H7 (cell line): ENCODE measurements around the gene GPAM. TPM values are rescaled to one million over a fixed set of nuclear protein-coding genes. Genes with fewer than 3 reads are reported as not detected.

Source experiments
- DNase-seq: peaks from one replicate; pipeline ENCODE4 v3.0.0; 2012
- H3K27me3 ChIP-seq: 2 replicates; pipeline ENCODE4 v1.6.0; 2011; ENCODE audit warnings: mild to moderate bottlenecking, low read length; ENCODE audit not compliant: control insufficient read depth, insufficient read depth
- H3K36me3 ChIP-seq: replicated peaks from 2 replicates; pipeline ENCODE4 v1.5.1; 2011; ENCODE audit warnings: low read length; ENCODE audit not compliant: control insufficient read depth, insufficient read depth
- H3K4me3 ChIP-seq: 2 replicates; pipeline ENCODE4 v1.5.1; 2011; ENCODE audit warnings: low read depth, mild to moderate bottlenecking, control low read depth, low read length, moderate library complexity; ENCODE audit not compliant: insufficient read depth
- total RNA-seq: library from RNA; depleted of rRNA; stranded (reverse); fragments of >200 nt; shearing (Covaris generic); gene quantifications from 2 replicates; pipeline ENCODE4 v1.2.3, GENCODE V29; 2014

The GPAM gene
- total RNA-seq, 1 experiment from 2014 or later, result 10.0 TPM

DNA sequence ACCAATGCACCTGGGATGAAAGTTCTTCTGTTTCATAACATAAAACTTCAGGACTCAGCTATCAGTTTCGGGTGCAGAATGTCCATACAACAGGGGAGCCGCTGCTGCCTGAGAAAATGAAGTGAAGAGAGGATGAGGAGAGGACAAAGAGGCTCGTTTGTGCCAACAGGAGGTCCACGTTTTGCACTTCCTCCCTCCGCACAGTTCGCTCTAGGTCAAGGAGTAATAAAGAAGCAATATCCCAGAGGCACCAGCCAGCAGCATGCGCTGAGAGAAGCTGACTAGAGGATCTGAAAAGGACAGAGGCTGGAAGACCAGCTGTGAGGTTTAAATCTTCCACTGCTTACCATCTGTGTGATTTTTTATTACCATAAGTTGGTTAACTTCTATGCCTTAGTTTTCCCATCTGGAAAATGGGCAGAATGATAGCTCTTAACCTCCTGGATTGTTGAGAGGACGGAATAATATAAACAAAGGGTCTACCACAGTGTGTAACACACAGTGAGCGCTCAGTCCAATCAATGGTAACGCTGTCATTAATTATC is 709 bp downstream of the GPAM start:
- peak; percentile 38 for DNase-seq
- H3K27me3 ChIP-seq, result no peaks in the 10 kb centered on the region
- H3K36me3 ChIP-seq, result no peaks in the 10 kb centered on the region
- H3K4me3 ChIP-seq, result peak overlapping the region; percentile 92

DNA sequence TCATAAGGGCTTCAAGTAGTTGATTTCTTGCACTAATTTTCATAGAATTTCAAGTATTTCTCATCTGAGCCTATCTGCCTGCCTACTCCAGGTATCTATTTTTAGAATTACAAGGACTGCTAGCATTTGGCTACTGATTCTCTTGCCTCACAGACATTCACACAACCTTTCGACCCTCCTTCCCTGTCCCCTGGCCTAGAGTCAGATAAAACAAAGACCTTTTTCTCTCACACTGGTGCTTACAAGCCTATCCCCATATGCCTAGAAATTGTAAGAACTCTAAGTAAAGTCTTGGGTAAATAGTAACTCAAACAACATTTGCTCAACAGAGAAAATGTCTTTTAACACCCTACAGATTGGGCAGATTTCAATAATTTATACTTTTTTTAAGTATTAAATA is 6.3 kb downstream of the GPAM start:
- Histone ChIP-seq H3K36me3 (peaks cover 6% of the 10 kb centered on the region), H3K27me3 (no peaks in the 10 kb centered on the region), H3K4me3 (no peak overlapping the region)
- no peak for DNase-seq

GRCh38 chr10:112176543-112176942 is 7.0 kb downstream of the GPAM start:
- peaks cover 7% of the 10 kb centered on the region for H3K36me3 ChIP-seq
- H3K27me3 ChIP-seq, result no peaks in the 10 kb centered on the region
- no peak overlapping the region for H3K4me3 ChIP-seq
- DNase-seq, result no peak

DNA sequence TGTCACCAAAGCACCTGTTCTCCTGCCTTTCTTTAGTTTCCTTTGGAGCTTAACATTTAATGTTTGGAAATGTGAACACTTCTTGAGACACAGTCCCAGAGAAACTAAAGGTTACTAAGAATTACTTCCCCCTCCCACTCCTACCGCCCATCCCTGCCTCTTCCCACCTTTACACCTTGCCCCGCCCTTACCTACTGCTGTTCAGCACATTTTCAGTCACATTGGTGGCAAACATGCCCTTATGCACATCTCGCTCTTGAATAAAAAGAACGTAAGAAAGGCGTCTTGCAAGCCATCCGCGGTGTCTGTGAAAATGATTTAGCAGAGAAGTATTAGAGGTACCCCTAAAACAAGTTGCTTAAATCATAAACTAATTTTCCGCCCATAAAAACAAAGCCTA is 8.2 kb downstream of the GPAM start:
- DNase-seq, result no peak
- H3K36me3 ChIP-seq, result peaks cover 12% of the 10 kb centered on the region
- H3K27me3 ChIP-seq, result no peaks in the 10 kb centered on the region
- no peak overlapping the region for H3K4me3 ChIP-seq

DNA sequence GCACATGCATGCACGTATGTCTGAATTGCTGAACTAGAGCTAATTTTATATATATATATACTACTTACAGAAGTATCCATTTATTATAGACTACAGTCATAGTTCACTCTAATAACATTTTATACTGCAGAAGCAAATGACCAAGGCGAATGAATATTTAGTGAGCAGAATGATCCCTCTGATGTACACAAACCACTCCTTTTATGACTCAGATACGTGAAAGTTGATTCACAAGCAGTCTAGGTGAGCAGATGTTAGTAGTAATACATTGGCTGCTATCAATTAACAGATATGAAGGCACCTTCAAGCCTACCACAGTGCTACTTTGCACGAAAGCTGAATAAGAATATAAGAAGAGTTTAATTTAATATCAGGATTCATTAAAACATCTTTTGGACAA is 10.4 kb downstream of the GPAM start:
- no peak overlapping the region for H3K4me3 ChIP-seq
- H3K27me3 ChIP-seq, result no peaks in the 10 kb centered on the region
- DNase-seq, result no peak
- peaks cover 15% of the 10 kb centered on the region for H3K36me3 ChIP-seq

- no peaks in the 10 kb centered on the region for H3K27me3 ChIP-seq
- DNase-seq, result no peak
- H3K36me3 ChIP-seq, result peaks cover 12% of the 10 kb centered on the region
- H3K4me3 ChIP-seq, result no peak overlapping the region
Measured at GRCh38 chr10:112168733-112169132, 14.8 kb downstream of the GPAM start.

- Histone ChIP-seq H3K27me3 (no peaks in the 10 kb centered on the region), H3K4me3 (no peak overlapping the region), H3K36me3 (peaks cover 15% of the 10 kb centered on the region)
- no peak for DNase-seq
Measured at GRCh38 chr10:112166800-112167199, 16.8 kb downstream of the GPAM start.

GRCh38 chr10:112161757-112162518 is 21.6 kb downstream of the GPAM start:
- Histone ChIP-seq H3K4me3 (no peak overlapping the region), H3K36me3 (peaks cover 20% of the 10 kb centered on the region), H3K27me3 (no peaks in the 10 kb centered on the region)
- no peak for DNase-seq

- Histone ChIP-seq H3K4me3 (no peak overlapping the region), H3K27me3 (no peaks in the 10 kb centered on the region), H3K36me3 (peaks cover 22% of the 10 kb centered on the region)
- no peak for DNase-seq
Measured at GRCh38 chr10:112160834-112161233, 22.7 kb downstream of the GPAM start.

DNA sequence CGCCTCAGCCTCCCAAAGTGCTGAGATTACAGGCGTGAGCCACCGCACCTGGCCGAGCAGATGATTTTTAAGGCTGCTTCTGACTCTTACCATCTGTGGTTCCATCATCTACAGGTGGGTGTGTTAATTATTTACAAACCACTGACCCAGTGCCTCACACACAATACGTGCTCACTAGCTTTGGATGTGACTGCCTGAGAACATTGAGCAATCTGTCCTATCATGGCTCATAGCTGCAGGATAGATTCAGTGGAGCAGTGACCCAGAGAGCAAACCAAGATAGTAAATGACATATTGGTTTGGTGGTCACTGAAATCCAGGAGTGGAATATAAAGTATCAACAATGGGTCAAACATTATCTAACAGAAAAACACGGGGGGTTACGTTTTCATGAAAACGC is 24.1 kb downstream of the GPAM start:
- no peak for DNase-seq
- no peaks in the 10 kb centered on the region for H3K27me3 ChIP-seq
- peaks cover 23% of the 10 kb centered on the region for H3K36me3 ChIP-seq
- H3K4me3 ChIP-seq, result no peak overlapping the region

- Histone ChIP-seq H3K36me3 (peaks cover 7% of the 10 kb centered on the region), H3K4me3 (no peak overlapping the region), H3K27me3 (no peaks in the 10 kb centered on the region)
- DNase-seq, result no peak
Measured at GRCh38 chr10:112151524-112152039, 32.0 kb downstream of the GPAM start.

DNA sequence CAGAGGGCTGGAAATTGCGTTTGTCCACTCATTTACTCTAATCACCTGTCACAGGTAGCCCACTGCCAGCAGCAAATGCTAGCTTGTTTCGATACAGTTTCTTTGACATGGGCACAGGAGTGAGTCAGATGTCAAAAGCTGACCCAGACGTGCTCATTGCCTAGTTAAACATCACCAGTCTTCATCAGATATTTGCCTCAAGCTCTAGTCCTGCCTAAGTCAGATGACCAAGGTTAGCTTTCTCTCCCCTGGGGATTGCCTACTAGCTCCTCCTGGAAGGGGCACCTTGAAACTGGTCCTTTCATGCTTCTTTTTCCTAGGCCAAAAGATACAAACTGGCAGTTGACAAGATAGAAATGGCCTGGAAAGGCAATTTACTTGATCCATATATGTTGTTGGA is 35.2 kb downstream of the GPAM start:
- Histone ChIP-seq H3K36me3 (peaks cover 2% of the 10 kb centered on the region; the same call in 1 of the 2 replicates), H3K27me3 (no peaks in the 10 kb centered on the region), H3K4me3 (no peak overlapping the region)
- no peak for DNase-seq

- H3K27me3 ChIP-seq, result no peaks in the 10 kb centered on the region
Measured at GRCh38 chr10:112146799-112147198, 36.8 kb downstream of the GPAM start.

GRCh38 chr10:112145263-112145662 is 38.3 kb downstream of the GPAM start:
- H3K27me3 ChIP-seq, result no peaks in the 10 kb centered on the region
- H3K36me3 ChIP-seq, result no peaks in the 10 kb centered on the region
- H3K4me3 ChIP-seq, result no peak overlapping the region
- no peak for DNase-seq

More at GRCh38 chr10:112146799-112147198, 36.8 kb downstream of the GPAM start:
- Histone ChIP-seq H3K36me3 (no peaks in the 10 kb centered on the region; the same call in 1 of the 2 replicates), H3K4me3 (no peak overlapping the region)
- DNase-seq, result no peak

GRCh38 chr10:112143420-112143819 is 40.1 kb downstream of the GPAM start:
- no peak for DNase-seq
- H3K4me3 ChIP-seq, result no peak overlapping the region
- H3K27me3 ChIP-seq, result no peaks in the 10 kb centered on the region
- no peaks in the 10 kb centered on the region for H3K36me3 ChIP-seq
